OCI-LY7 (cell line): ENCODE data around the gene SIDT1. TPM values are rescaled to one million over a fixed set of nuclear protein-coding genes. Genes with fewer than 3 reads are reported as not detected.

Experiments used
- BruUV-seq: library from RNA; stranded (reverse); fragments of 400-500 nt; replicated peaks from 2 replicates; lab custom pipeline; 2021; lab: Mats Ljungman, UMichigan
- CTCF ChIA-PET: fragments of 300-600 bp; sonication (Branson Sonifier 250); formaldehyde crosslinking; loops from one replicate; lab custom pipeline; 2022; ENCODE audit warnings: antibody characterized with exemption; ENCODE audit not compliant: unreplicated experiment; lab: Charles Lee
- POLR2A ChIA-PET: fragments of 300-600 bp; sonication (Branson Sonifier 250); formaldehyde crosslinking; loops from one replicate; lab custom pipeline; 2022; ENCODE audit warnings: antibody characterized with exemption; lab: Charles Lee
- DNase-seq: peaks from one replicate; pipeline ENCODE4 v3.0.0-alpha.2; 2015; ENCODE audit warnings: low spot score
- H2AFZ ChIP-seq: fragments of 200-600 bp; sonication (generic), shearing (Covaris generic); 2 replicates; pipeline ENCODE4 v1.6.1; 2014; ENCODE audit warnings: mild to moderate bottlenecking, antibody characterized with exemption, low read length, moderate library complexity
- H3K27ac ChIP-seq: fragments of 200-600 bp; sonication (generic); 2 replicates; pipeline ENCODE4 v1.5.1; 2014; ENCODE audit warnings: mixed run types, low read depth, mild to moderate bottlenecking, moderate library complexity, low read length, inconsistent platforms; ENCODE audit not compliant: poor library complexity, severe bottlenecking
- H3K36me3 ChIP-seq: fragments of 200-600 bp; sonication (generic); 2 replicates; pipeline ENCODE4 v1.6.1; 2014; ENCODE audit warnings: mild to moderate bottlenecking, antibody characterized with exemption, low read length, moderate library complexity, mixed read lengths; ENCODE audit not compliant: insufficient read depth
- H3K4me1 ChIP-seq: fragments of 200-600 bp; sonication (generic); 2 replicates; pipeline ENCODE4 v1.5.1; 2014; ENCODE audit warnings: mild to moderate bottlenecking, low read length; ENCODE audit not compliant: insufficient read depth, poor library complexity, severe bottlenecking
- H3K4me2 ChIP-seq: fragments of 200-600 bp; sonication (generic); 2 replicates; pipeline ENCODE4 v1.6.1; 2014; ENCODE audit warnings: mild to moderate bottlenecking, low read length
- H3K4me3 ChIP-seq: fragments of 200-600 bp; sonication (generic); 2 replicates; pipeline ENCODE4 v1.5.1; 2014; ENCODE audit warnings: mild to moderate bottlenecking, low read depth, low read length; ENCODE audit not compliant: poor library complexity, severe bottlenecking
- H3K79me2 ChIP-seq: fragments of 200-600 bp; sonication (generic); 2 replicates; pipeline ENCODE4 v1.6.1; 2016; ENCODE audit warnings: low read depth, mild to moderate bottlenecking, low read length, moderate library complexity, mixed read lengths; ENCODE audit not compliant: insufficient read depth
- H3K9me2 ChIP-seq: fragments of 200-600 bp; sonication (generic); 2 replicates; pipeline ENCODE4 v1.6.1; 2016; ENCODE audit warnings: mild to moderate bottlenecking, low read length, mixed read lengths; ENCODE audit not compliant: insufficient read depth
- H3K9me3 ChIP-seq: fragments of 200-600 bp; sonication (generic); 2 replicates; pipeline ENCODE4 v1.6.1; 2014; ENCODE audit warnings: mild to moderate bottlenecking, mixed run types, low read length, mixed read lengths
- H4K20me1 ChIP-seq: fragments of 200-600 bp; sonication (generic); 2 replicates; pipeline ENCODE4 v1.6.1; 2014; ENCODE audit warnings: mild to moderate bottlenecking, antibody characterized with exemption, low read length, moderate library complexity, mixed read lengths; ENCODE audit not compliant: insufficient read depth
- CTCF ChIP-seq: fragments of 200-600 bp; sonication (generic); conservative IDR thresholded peaks from 2 replicates; pipeline ENCODE4 v1.5.1; 2014; ENCODE audit warnings: mild to moderate bottlenecking, antibody characterized with exemption, low read length, moderate library complexity, mixed read lengths
- EZH2phosphoT487 ChIP-seq: fragments of 200-600 bp; sonication (generic); IDR thresholded peaks from 2 replicates; pipeline ENCODE4 v1.6.1; 2018; ENCODE audit warnings: low read depth, borderline replicate concordance, mild to moderate bottlenecking, mixed run types, antibody characterized with exemption, low read length, moderate library complexity, mixed read lengths
- intact Hi-C: fragments of 100-400 bp; cut with micrococcal nuclease; formaldehyde crosslinking; loops from one replicate; pipeline ENCODE4 v1.10.0; 2022; ENCODE audit not compliant: unreplicated experiment
- total RNA-seq, 2 experiments: library from RNA; depleted of rRNA in 1 of 2; stranded (reverse); fragments of >200 nt in 1 of 2; shearing (Covaris generic) in 1 of 2; gene quantifications; 2 replicates each; pipeline ENCODE4 v1.2.3, GENCODE V29; 2014 to 2022

SIDT1 gene
- total RNA-seq, 2 experiments from 2014 or later, result 7.3 to 10.3 TPM

DNA sequence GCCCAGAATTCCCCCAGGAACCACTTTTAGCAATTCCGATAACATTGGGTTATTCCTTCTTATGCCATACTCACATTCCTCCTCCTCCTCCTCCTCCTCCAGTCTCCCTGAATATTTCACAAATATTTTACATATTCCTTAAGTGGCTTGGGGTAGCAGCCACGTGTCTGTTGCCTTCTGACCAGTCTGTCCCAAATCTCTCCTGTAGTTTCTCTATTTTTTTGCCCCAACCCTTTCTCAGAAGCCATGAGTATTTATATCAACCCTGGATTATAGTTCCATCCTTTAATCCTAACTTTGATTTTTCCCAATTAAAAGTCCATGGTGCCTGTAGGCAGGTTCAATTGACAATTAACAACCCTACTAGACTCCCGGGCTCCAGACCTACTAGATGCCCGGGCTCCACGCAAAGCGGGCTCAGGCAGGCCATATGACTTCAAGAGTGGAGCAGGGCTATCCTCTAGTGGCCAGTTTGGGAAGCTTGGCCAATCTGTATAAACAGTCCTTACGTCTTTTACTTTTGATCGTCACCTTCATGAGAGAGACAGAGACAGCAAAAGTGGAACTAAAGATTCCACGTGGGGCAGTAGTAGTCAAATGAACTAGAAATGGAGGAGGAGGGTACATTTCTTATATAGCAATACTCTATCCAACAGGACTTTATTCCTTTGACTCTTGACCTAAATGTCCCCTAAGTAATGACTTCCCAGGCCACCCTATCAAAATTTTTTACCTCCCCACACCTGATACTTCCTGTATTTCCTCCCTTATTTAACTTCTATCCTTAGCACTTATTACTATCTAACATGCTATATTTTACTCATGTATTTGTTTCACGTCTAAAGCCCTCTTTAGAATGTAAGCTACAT lies 94.4 kb downstream of the SIDT1 start:
- H3K4me3 ChIP-seq, result no peak overlapping the region
- intact Hi-C loops, result loop anchor here (1.0 to 2.0 kb wide), 2 partner anchors 48 to 132 kb away; no protein-coding TSS in a partner anchor

DNA sequence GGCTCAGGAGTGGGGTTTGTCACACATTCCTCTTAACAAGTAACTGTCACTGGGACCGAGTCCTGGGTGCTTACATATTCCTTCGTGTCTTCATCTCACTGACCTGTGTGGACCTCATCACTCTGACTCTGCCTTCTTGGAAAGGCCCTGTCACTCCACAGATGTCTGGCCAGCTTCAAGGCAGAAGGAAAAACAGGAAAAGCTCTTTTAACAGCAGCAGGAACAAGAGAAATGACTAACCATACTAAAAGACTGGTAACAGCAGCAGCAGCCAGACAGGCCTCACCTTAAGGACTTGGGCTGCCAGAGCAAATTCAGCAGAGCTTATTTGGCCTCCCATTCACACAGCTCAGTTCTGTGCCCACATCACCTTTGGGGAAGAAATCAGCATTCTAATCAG lies 96.0 kb downstream of the SIDT1 start:
- H3K36me3 ChIP-seq, result no peaks in the 10 kb centered on the region
- H3K9me3 ChIP-seq, result no peaks in the 10 kb centered on the region
- no peak overlapping the region for H3K27ac ChIP-seq
- no peak overlapping the region for H2AFZ ChIP-seq
- intact Hi-C loops, result no loop called here
- POLR2A ChIA-PET, result interaction anchor here (0.8 kb wide), 1 partner anchor 71 kb away, joined by 4 read pairs; no protein-coding TSS in a partner anchor
- no peaks in the 10 kb centered on the region for H4K20me1 ChIP-seq
- peaks cover 27% of the 10 kb centered on the region for H3K4me1 ChIP-seq
- no peak overlapping the region for H3K4me3 ChIP-seq
- TF ChIP-seq CTCF, result no peak
- TF ChIP-seq EZH2phosphoT487, result no peak
- no peaks in the 10 kb centered on the region for H3K9me2 ChIP-seq
- H3K4me2 ChIP-seq, result no peak overlapping the region
- H3K79me2 ChIP-seq, result no peaks in the 10 kb centered on the region
- CTCF ChIA-PET, result no interaction called here
- BruUV-seq, result no TSS peak
- no peak for DNase-seq

More for the DNA sequence above, 94.4 kb downstream of the SIDT1 start:
- POLR2A ChIA-PET, result no interaction called here
- Histone ChIP-seq H3K9me2 (no peaks in the 10 kb centered on the region), H3K27ac (no peak overlapping the region), H3K79me2 (no peaks in the 10 kb centered on the region), H2AFZ (peak overlapping the region; percentile 47; the same call in 1 of the 2 replicates), H3K9me3 (no peaks in the 10 kb centered on the region), H3K36me3 (no peaks in the 10 kb centered on the region), H3K4me2 (peak overlapping the region; percentile 28; the same call in 1 of the 2 replicates), H3K4me1 (peaks cover 27% of the 10 kb centered on the region), H4K20me1 (no peaks in the 10 kb centered on the region)
- peak; percentile 64 for DNase-seq
- peak; percentile 86 for TF ChIP-seq CTCF
- no peak for TF ChIP-seq EZH2phosphoT487
- no TSS peak for BruUV-seq
- CTCF ChIA-PET, result no interaction called here

DNA sequence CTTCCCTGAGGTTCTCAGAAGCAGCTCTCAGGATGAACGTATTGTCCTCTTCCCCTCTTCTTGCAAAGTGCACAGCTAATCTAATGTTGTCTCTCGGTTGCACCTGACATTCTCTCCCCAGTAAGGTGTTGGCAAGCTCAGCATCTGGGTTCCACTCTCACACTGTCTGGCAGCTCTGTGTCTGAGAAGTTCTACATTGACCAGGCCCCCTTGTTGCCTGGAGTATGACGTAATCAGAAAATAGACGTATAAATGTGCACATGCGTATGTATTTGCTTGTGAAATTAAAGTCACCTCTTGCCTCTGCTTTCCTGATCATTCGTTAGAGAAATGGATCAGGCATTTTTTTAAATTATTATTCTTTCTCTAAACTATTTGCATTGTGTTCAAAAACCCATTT lies 96.4 kb downstream of the SIDT1 start:
- Histone ChIP-seq H3K79me2 (no peaks in the 10 kb centered on the region), H3K4me2 (no peak overlapping the region), H3K9me2 (no peaks in the 10 kb centered on the region), H3K36me3 (no peaks in the 10 kb centered on the region), H2AFZ (no peak overlapping the region), H3K27ac (no peak overlapping the region), H3K4me1 (peaks cover 27% of the 10 kb centered on the region), H4K20me1 (no peaks in the 10 kb centered on the region), H3K4me3 (no peak overlapping the region), H3K9me3 (no peaks in the 10 kb centered on the region)
- DNase-seq, result no peak
- BruUV-seq, result no TSS peak
- TF ChIP-seq EZH2phosphoT487 (no peak), CTCF (no peak)
- POLR2A ChIA-PET, result interaction anchor here (0.8 kb wide), 1 partner anchor 71 kb away, joined by 4 read pairs; no protein-coding TSS in a partner anchor
- intact Hi-C loops, result no loop called here
- CTCF ChIA-PET, result no interaction called here
